ENCODE results near the gene SCNM1. TPM values are rescaled to one million over a fixed set of nuclear protein-coding genes. Genes with fewer than 3 reads are reported as not detected.
A peak's percentile ranks its signal among the peaks of the same experiment; 100 is the strongest.
"Not testable (repeated sequence)": the region's sequence is repeated elsewhere in the genome, so short reads cannot be mapped to it uniquely, and the experiment has no call there.

SCNM1 gene
- total RNA-seq, 2 donors from 2014 or later = 16.2 to 28.0 TPM

- H3K4me1 ChIP-seq = peaks cover 26% of the 10 kb centered on the region
- ATAC-seq = no peak
- no peaks in the 10 kb centered on the region for H3K9me3 ChIP-seq
- DNase-seq = peak in 1 of 4 donors; percentile 24
- no peak overlapping the region for H3K4me3 ChIP-seq
- H3K27me3 ChIP-seq = no peaks in the 10 kb centered on the region
- peak overlapping the region; percentile 31 to 93 (median 91) for H3K27ac ChIP-seq
- 35 to 47% methylated on average over 11 of the region's 11 CpGs for WGBS, 2 donors
- H3K36me3 ChIP-seq (replicated peaks in 1 of 2; ENCODE audit: insufficient read depth in 1 of 2, low read depth in 2 of 2) = no peaks in the 10 kb centered on the region
- intact Hi-C loops (cut with DNase I) = loop anchor here (5.0 kb wide), 1 partner anchor 52 kb away; the partner anchor contains the start of gene PSMD4
- no peak for TF ChIP-seq POLR2A (IDR thresholded peaks at IDR 0.05)
- TF ChIP-seq CTCF (IDR thresholded peaks at IDR 0.05) = no peak
These were observed 34.1 kb downstream of the SCNM1 start for GRCh38 chr1:151199873-151200581.

- DNase-seq; H3K4me1 ChIP-seq; intact Hi-C loops (cut with DNase I); H3K27me3 ChIP-seq; H3K27ac ChIP-seq; H3K36me3 ChIP-seq (replicated peaks in 1 of 2; ENCODE audit: insufficient read depth in 1 of 2, low read depth in 2 of 2); H3K4me3 ChIP-seq; H3K9me3 ChIP-seq; ATAC-seq: not testable (repeated sequence)
- 92% methylated on average over 11 to 12 of the region's 12 CpGs for WGBS, 2 donors
These were observed 39.5 kb downstream of the SCNM1 start for GRCh38 chr1:151205381-151205965.

- 67 to 82% methylated on average over 1 of the region's 1 CpG for WGBS, 2 donors
- Histone ChIP-seq H3K27me3 (no peaks in the 10 kb centered on the region), H3K4me1 (peaks cover 5% of the 10 kb centered on the region), H3K4me3 (no peak overlapping the region), H3K36me3 (replicated peaks in 1 of 2; ENCODE audit: insufficient read depth in 1 of 2, low read depth in 2 of 2) (peaks cover 0 to 6% of the 10 kb centered on the region in 2 donors), H3K9me3 (no peaks in the 10 kb centered on the region), H3K27ac (no peak overlapping the region)
- DNase-seq (no peak), ATAC-seq (no peak)
- TF ChIP-seq CTCF (IDR thresholded peaks at IDR 0.05) (no peak), POLR2A (IDR thresholded peaks at IDR 0.05) (no peak)
- intact Hi-C loops (cut with DNase I) = no loop called here
These were observed 44.9 kb downstream of the SCNM1 start for GRCh38 chr1:151210830-151211229.

GRCh38 chr1:151211972-151212705 lies 46.2 kb downstream of the SCNM1 start:
- 82 to 88% methylated on average over 15 of the region's 15 CpGs for WGBS, 2 donors
- Histone ChIP-seq H3K4me3 (no peak overlapping the region), H3K36me3 (replicated peaks in 1 of 2; ENCODE audit: insufficient read depth in 1 of 2, low read depth in 2 of 2) (peaks cover 0 to 5% of the 10 kb centered on the region in 2 donors), H3K9me3 (no peaks in the 10 kb centered on the region), H3K4me1 (peaks cover 15% of the 10 kb centered on the region), H3K27ac (no peak overlapping the region), H3K27me3 (no peaks in the 10 kb centered on the region)
- DNase-seq (no peak), ATAC-seq (no peak)
- TF ChIP-seq POLR2A (IDR thresholded peaks at IDR 0.05) (no peak), CTCF (IDR thresholded peaks at IDR 0.05) (no peak)
- intact Hi-C loops (cut with DNase I) = no loop called here

- WGBS, 2 donors = 20 to 25% methylated on average over 2 of the region's 2 CpGs
- no peak for ATAC-seq
- intact Hi-C loops (cut with DNase I) = no loop called here
- DNase-seq = no peak
- TF ChIP-seq CTCF (IDR thresholded peaks at IDR 0.05) = no peak
- no peak for TF ChIP-seq POLR2A (IDR thresholded peaks at IDR 0.05)
- Histone ChIP-seq H3K27ac (no peak overlapping the region), H3K36me3 (replicated peaks in 1 of 2; ENCODE audit: insufficient read depth in 1 of 2, low read depth in 2 of 2) (no peaks in the 10 kb centered on the region), H3K27me3 (no peaks in the 10 kb centered on the region), H3K4me3 (no peak overlapping the region), H3K9me3 (no peaks in the 10 kb centered on the region), H3K4me1 (peaks cover 15% of the 10 kb centered on the region)
These were observed 47.6 kb downstream of the SCNM1 start for GRCh38 chr1:151213560-151213959.

All from body of pancreas (tissue), 4 donors.